Ascending aorta (tissue), 2 donors: ENCODE measurements around the gene NMNAT2. TPM values are rescaled to one million over a fixed set of nuclear protein-coding genes. Genes with fewer than 3 reads are reported as not detected.

ENCODE experiments used
- DNase-seq, 2 donors: peaks; one replicate each; pipeline ENCODE4 v3.0.0-alpha.2; 2019; ENCODE audit warnings: low spot score in 2 of 2
- H3K27ac ChIP-seq, 2 donors: fragments of 200-600 bp; sonication (generic); one replicate each; pipeline ENCODE4 v1.5.1; 2016 to 2017; ENCODE audit warnings: mild to moderate bottlenecking in 1 of 2
- H3K27me3 ChIP-seq: fragments of 200-600 bp; sonication (generic); one replicate; pipeline ENCODE4 v1.5.1; 2017
- H3K36me3 ChIP-seq, 2 donors: fragments of 200-600 bp; sonication (generic); one replicate each; pipeline ENCODE4 v1.5.1; 2016
- H3K4me1 ChIP-seq, 2 donors: fragments of 200-600 bp; sonication (generic); one replicate each; pipeline ENCODE4 v1.5.1; 2016 to 2017; ENCODE audit warnings: mild to moderate bottlenecking in 1 of 2
- H3K4me3 ChIP-seq, 2 donors: fragments of 200-600 bp; sonication (generic); one replicate each; pipeline ENCODE4 v1.5.1; 2016 to 2017; ENCODE audit warnings: mild to moderate bottlenecking in 1 of 2
- H3K9me3 ChIP-seq, 2 donors: fragments of 200-600 bp; sonication (generic); one replicate each; pipeline ENCODE4 v1.5.1; 2016
- intact Hi-C: fragments of 100-400 bp; cut with DNase I; formaldehyde crosslinking; loops from one replicate; pipeline ENCODE4 v1.15.1; 2023
- total RNA-seq: library from RNA; depleted of rRNA; stranded (reverse); fragments of >200 nt; gene quantifications from one replicate; pipeline ENCODE4 v1.1.0, GENCODE V29; 2016
- TF ChIP-seq, protein P1 (sequence below), 3 experiments: fragments of 200-600 bp in 2 of 3; fragments of 450-650 bp in 1 of 3; sonication (generic) in 2 of 3; IDR thresholded peaks; one replicate each; pipeline ENCODE4 v1.5.1; 2016 to 2019; ENCODE audit warnings: antibody characterized with exemption in 3 of 3, mild to moderate bottlenecking in 1 of 3, moderate library complexity in 1 of 3

The NMNAT2 gene
- total RNA-seq, 1 donor from 2014 or later = 0.53 TPM

- Histone ChIP-seq H3K27ac (no peak overlapping the region), H3K36me3 (no peaks in the 10 kb centered on the region), H3K9me3 (no peaks in the 10 kb centered on the region), H3K27me3 (peaks cover 10% of the 10 kb centered on the region), H3K4me3 (peak overlapping the region in 1 of 2 donors; percentile 50), H3K4me1 (peaks cover 5 to 13% of the 10 kb centered on the region in 2 donors)
- intact Hi-C loops = no loop called here
- no peak for DNase-seq
- TF ChIP-seq, protein P1, sequence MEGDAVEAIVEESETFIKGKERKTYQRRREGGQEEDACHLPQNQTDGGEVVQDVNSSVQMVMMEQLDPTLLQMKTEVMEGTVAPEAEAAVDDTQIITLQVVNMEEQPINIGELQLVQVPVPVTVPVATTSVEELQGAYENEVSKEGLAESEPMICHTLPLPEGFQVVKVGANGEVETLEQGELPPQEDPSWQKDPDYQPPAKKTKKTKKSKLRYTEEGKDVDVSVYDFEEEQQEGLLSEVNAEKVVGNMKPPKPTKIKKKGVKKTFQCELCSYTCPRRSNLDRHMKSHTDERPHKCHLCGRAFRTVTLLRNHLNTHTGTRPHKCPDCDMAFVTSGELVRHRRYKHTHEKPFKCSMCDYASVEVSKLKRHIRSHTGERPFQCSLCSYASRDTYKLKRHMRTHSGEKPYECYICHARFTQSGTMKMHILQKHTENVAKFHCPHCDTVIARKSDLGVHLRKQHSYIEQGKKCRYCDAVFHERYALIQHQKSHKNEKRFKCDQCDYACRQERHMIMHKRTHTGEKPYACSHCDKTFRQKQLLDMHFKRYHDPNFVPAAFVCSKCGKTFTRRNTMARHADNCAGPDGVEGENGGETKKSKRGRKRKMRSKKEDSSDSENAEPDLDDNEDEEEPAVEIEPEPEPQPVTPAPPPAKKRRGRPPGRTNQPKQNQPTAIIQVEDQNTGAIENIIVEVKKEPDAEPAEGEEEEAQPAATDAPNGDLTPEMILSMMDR (IDR thresholded peaks at IDR 0.05) = no peak
These were observed 516 bp upstream of the NMNAT2 start for GRCh38 chr1:183418696-183419095.

GRCh38 chr1:183416850-183417771, 1.1 kb downstream of the NMNAT2 start:
- Histone ChIP-seq H3K9me3 (no peaks in the 10 kb centered on the region), H3K27ac (no peak overlapping the region)
- intact Hi-C loops = no loop called here

DNA sequence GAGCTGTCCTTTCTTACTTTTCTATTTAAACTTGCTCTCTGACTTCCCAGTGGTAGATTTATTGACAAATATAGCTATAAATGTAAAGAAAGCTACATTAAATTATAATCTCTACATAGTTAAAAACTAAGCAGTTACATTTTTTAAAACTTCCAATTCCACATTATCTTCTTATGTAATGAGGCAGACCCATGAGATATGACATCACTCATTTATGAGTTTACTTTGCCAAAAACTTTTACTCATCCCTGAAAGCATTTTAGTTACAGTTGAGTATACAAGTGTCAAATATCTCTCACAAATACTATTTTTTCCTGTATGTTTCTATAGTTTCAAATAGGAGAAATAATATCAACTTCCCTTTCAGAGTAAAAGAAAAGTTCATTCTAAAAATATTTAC, 3.8 kb downstream of the NMNAT2 start:
- Histone ChIP-seq H3K27me3 (peaks cover 10% of the 10 kb centered on the region), H3K4me3 (no peak overlapping the region), H3K27ac (no peak overlapping the region), H3K4me1 (peaks cover 5 to 13% of the 10 kb centered on the region in 2 donors), H3K36me3 (no peaks in the 10 kb centered on the region), H3K9me3 (no peaks in the 10 kb centered on the region)
- intact Hi-C loops = no loop called here
- DNase-seq = no peak
- TF ChIP-seq, protein P1 (IDR thresholded peaks at IDR 0.05) = no peak

More at GRCh38 chr1:183416850-183417771, 1.1 kb downstream of the NMNAT2 start:
- TF ChIP-seq, protein P1 (IDR thresholded peaks at IDR 0.05) = no peak
- Histone ChIP-seq H3K27me3 (peaks cover 10% of the 10 kb centered on the region), H3K36me3 (no peaks in the 10 kb centered on the region), H3K4me1 (peaks cover 5 to 13% of the 10 kb centered on the region in 2 donors), H3K4me3 (peak overlapping the region; percentile 50 to 60)
- DNase-seq = peak in 1 of 2 donors; percentile 74

DNA sequence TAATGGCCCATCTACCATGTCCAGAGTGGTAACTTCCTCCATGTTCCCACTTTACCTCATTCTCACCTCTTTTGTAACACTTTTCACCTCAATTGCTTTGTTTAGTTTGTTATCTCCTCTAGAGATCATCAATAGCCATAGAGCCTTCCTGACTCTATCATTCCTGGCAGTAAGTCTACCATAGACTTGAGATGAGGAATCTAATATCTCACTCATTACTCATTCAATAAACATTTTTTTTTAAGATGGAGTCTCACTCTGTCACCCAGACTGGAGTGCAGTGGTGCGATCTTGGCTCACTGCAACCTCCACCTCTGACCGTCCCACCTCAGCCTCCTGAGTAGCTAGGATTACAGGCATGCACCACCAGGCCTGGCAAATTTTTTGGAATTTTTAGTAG, 7.1 kb downstream of the NMNAT2 start:
- Histone ChIP-seq H3K4me1 (no peaks in the 10 kb centered on the region), H3K27ac (no peak overlapping the region), H3K4me3 (no peak overlapping the region), H3K9me3 (no peaks in the 10 kb centered on the region), H3K27me3 (no peaks in the 10 kb centered on the region), H3K36me3 (no peaks in the 10 kb centered on the region)
- intact Hi-C loops = no loop called here
- TF ChIP-seq, protein P1 (IDR thresholded peaks at IDR 0.05) = no peak
- no peak for DNase-seq

GRCh38 chr1:183407961-183408360, 10.2 kb downstream of the NMNAT2 start:
- no peak overlapping the region for H3K4me3 ChIP-seq
- H3K4me1 ChIP-seq = no peaks in the 10 kb centered on the region
- H3K36me3 ChIP-seq = no peaks in the 10 kb centered on the region
- TF ChIP-seq, protein P1 (IDR thresholded peaks at IDR 0.05) = no peak
- intact Hi-C loops = no loop called here
- H3K27ac ChIP-seq = no peak overlapping the region
- H3K9me3 ChIP-seq = no peaks in the 10 kb centered on the region
- DNase-seq = no peak
- H3K27me3 ChIP-seq = no peaks in the 10 kb centered on the region
